ENCODE measurements around the gene TSNAXIP1. TPM values are rescaled to one million over a fixed set of nuclear protein-coding genes. Genes with fewer than 3 reads are reported as not detected.

The TSNAXIP1 gene
- total and polyA plus RNA-seq, 9 of the 15 experiments (the other 6 are each of a cell fraction or from before 2014, with no cell fraction given) = 0.03 to 0.24 (median 0.11) TPM; not detected in 4

DNA sequence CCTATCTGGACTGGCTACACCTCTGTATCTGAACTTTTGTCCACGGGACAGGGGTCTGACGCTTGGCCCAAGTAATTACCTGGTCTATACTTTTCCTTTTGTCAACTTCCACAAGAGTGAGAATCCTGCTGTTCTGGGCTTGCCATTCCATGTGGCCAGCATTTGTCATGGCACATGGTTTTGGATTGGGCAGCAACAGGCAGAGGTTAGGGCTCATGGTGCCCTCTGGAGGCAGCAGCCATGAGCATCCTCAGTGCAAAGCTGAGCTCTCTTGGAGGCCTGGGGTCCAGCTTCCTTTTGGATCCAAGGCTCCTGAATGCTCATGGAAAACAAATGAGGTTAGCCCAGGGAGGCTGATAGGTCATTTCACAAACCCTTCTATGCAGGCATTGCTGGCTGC lies 58.6 kb downstream of the TSNAXIP1 start (continued):
- TF ChIP-seq ZNF589 (CRISPR knock-in tag; IDR thresholded peaks at IDR 0.05; ENCODE audit: low read depth) (no peak), TAF15 (IDR thresholded peaks at IDR 0.05; ENCODE audit: low read depth, low read length) (no peak), STAT5A (IDR thresholded peaks at IDR 0.05; ENCODE audit: borderline replicate concordance, low read length) (no peak), ZNF586 (CRISPR knock-in tag; conservative IDR thresholded peaks at IDR 0.05) (no peak), MAFK (IDR thresholded peaks at IDR 0.05; ENCODE audit: low read length) (no peak), ARID3A (IDR thresholded peaks at IDR 0.05; ENCODE audit: borderline replicate concordance, low read depth, low read length) (no peak), MAX (CRISPR knock-in tag; IDR thresholded peaks at IDR 0.05) (0 out of 2 replicates have a peak, but pooled peaks have one; percentile 15), ZNF449 (CRISPR knock-in tag; IDR thresholded peaks at IDR 0.05) (no peak), HNRNPUL1 (IDR thresholded peaks at IDR 0.05; ENCODE audit: low read length) (no peak), EP400 (IDR thresholded peaks at IDR 0.05) (peak; percentile 24; the same call in 1 of the 2 replicates), DEAF1 (CRISPR knock-in tag; IDR thresholded peaks at IDR 0.05) (peak; percentile 29; the same call in 1 of the 2 replicates), ZNF217 (CRISPR knock-in tag; IDR thresholded peaks at IDR 0.05) (no peak), ZNF41 (CRISPR knock-in tag; conservative IDR thresholded peaks at IDR 0.05) (no peak)
- TF ChIP-seq, protein P1, sequence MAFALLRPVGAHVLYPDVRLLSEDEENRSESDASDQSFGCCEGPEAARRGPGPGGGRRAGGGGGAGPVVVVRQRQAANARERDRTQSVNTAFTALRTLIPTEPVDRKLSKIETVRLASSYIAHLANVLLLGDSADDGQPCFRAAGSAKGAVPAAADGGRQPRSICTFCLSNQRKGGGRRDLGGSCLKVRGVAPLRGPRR (CRISPR knock-in tag; IDR thresholded peaks at IDR 0.05) = no peak

Measured in K562 (cell line).